Caco-2 (cell line): Measurements from ENCODE around the gene ARPC5L. TPM values are rescaled to one million over a fixed set of nuclear protein-coding genes. Genes with fewer than 3 reads are reported as not detected.
"Not testable (repeated sequence)": the region's sequence is repeated elsewhere in the genome, so short reads cannot be mapped to it uniquely, and the experiment has no call there.

ENCODE experiments used
- BruUV-seq: library from RNA; stranded (reverse); fragments of 400-500 nt; replicated peaks from 2 replicates; lab custom pipeline; 2021; lab: Mats Ljungman, UMichigan
- CTCF ChIA-PET: fragments of 300-600 bp; sonication (Branson Sonifier 250); formaldehyde crosslinking; loops from one replicate; lab custom pipeline; 2022; ENCODE audit warnings: antibody characterized with exemption; lab: Charles Lee
- POLR2A ChIA-PET: fragments of 300-600 bp; sonication (Branson Sonifier 250); formaldehyde crosslinking; loops from one replicate; lab custom pipeline; 2022; ENCODE audit warnings: antibody characterized with exemption; lab: Charles Lee
- DNase-seq, 2 experiments: peaks; one replicate each; pipeline versions ENCODE4 v3.0.0 to v3.0.0-alpha.2; 2020 to 2022
- H3K27me3 ChIP-seq: replicated peaks from 2 replicates; pipeline ENCODE4 v1.6.0; 2011; ENCODE audit warnings: low read length; ENCODE audit not compliant: control insufficient read depth, insufficient read depth
- H3K36me3 ChIP-seq: 2 replicates; pipeline ENCODE4 v1.5.1; 2011; ENCODE audit warnings: low read length; ENCODE audit not compliant: control insufficient read depth, insufficient read depth
- H3K4me1 ChIP-seq: fragments of 250-450 bp; sonication (Bioruptor Pico); 2 replicates; pipeline ENCODE4 v1.5.1; 2020; ENCODE audit warnings: mild to moderate bottlenecking
- H3K4me3 ChIP-seq: 2 replicates; pipeline ENCODE4 v1.5.1; 2011; ENCODE audit warnings: low read depth, mild to moderate bottlenecking, control low read depth, low read length
- H3K9me3 ChIP-seq: fragments of 250-450 bp; sonication (Bioruptor Pico); 2 replicates; pipeline ENCODE4 v1.5.1; 2020; ENCODE audit warnings: mild to moderate bottlenecking, moderate library complexity
- H3K27ac Mint-ChIP-seq: one replicate; pipeline ENCODE4 v1.8.0; 2022; ENCODE audit warnings: mixed read lengths; ENCODE audit not compliant: unreplicated experiment
- H3K27me3 Mint-ChIP-seq: one replicate; pipeline ENCODE4 v1.8.0; 2022; ENCODE audit warnings: mixed read lengths; ENCODE audit not compliant: insufficient read depth, unreplicated experiment
- H3K36me3 Mint-ChIP-seq: one replicate; pipeline ENCODE4 v1.8.0; 2022; ENCODE audit warnings: mild to moderate bottlenecking, mixed read lengths; ENCODE audit not compliant: insufficient read depth, unreplicated experiment
- H3K4me1 Mint-ChIP-seq: one replicate; pipeline ENCODE4 v1.8.0; 2022; ENCODE audit warnings: low read depth, mixed read lengths; ENCODE audit not compliant: unreplicated experiment
- H3K4me3 Mint-ChIP-seq: one replicate; pipeline ENCODE4 v1.8.0; 2022; ENCODE audit warnings: mild to moderate bottlenecking, moderate library complexity, mixed read lengths; ENCODE audit not compliant: unreplicated experiment
- H3K9me3 Mint-ChIP-seq: one replicate; pipeline ENCODE4 v1.8.0; 2022; ENCODE audit warnings: mixed read lengths; ENCODE audit not compliant: unreplicated experiment
- intact Hi-C: fragments of 100-400 bp; cut with micrococcal nuclease; formaldehyde crosslinking; loops from one replicate; pipeline ENCODE4 v1.10.0; 2022; ENCODE audit not compliant: unreplicated experiment
- total RNA-seq: library from RNA; stranded (reverse); gene quantifications from 2 replicates; pipeline ENCODE4 v1.2.3, GENCODE V29; 2022
- TF ChIP-seq, protein P1 (sequence below), 2 experiments: fragments of 200-600 bp in 1 of 2; IDR thresholded peaks; 1 replicate in 1 of 2; 2 replicates in 1 of 2; pipeline versions ENCODE4 v1.5.1 to v1.8.0; 2011 to 2022; ENCODE audit warnings: antibody characterized with exemption in 1 of 2, control low read depth in 1 of 2, inconsistent platforms in 1 of 2, low read depth in 1 of 2, low read length in 1 of 2, mild to moderate bottlenecking in 1 of 2, moderate library complexity in 1 of 2; ENCODE audit not compliant: insufficient read depth in 1 of 2, severe bottlenecking in 1 of 2, unreplicated experiment in 1 of 2

The ARPC5L gene
- total RNA-seq, 1 experiment from 2014 or later: 60.1 TPM

DNA sequence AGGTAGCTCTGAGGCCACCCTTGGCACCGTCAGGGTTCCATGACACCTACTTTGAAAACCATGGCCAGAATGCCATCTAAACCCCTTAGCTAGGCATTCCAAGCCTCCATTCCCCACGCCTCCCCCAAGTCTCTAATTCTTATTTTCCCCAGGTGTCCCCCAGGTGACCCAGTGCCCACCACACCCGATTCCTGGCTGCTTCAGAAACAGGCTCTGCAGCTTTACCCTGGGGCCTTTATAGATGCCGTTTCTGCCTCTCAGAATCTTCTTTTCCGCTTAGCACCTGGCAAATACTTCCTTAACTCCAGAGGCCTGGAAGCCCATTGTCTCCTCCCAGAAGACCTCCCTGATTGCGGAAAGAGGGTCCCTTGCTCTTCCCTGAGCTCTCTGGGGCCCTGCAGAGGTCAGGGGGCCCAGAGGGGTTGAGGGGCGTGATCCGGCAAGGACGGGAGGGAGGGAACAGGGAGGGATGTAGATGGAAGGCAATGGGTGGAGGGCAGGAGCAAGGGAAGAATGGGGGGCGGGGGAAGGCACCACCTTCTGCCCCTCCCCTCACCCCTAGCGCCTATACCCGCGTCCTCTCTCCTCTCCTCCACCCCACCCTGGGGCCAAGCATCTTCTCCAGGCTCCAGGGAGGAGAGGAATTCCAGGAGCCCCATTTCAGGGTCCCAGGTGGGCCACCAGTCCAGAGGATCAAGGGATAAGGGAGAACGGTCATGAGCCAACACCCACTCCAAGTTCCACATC lies 20.7 kb upstream of the ARPC5L start:
- no peak overlapping the region for H3K27ac Mint-ChIP-seq
- no peaks in the 10 kb centered on the region for H3K36me3 ChIP-seq
- H3K27me3 Mint-ChIP-seq: no peaks in the 10 kb centered on the region
- H3K4me3 ChIP-seq: no peak overlapping the region
- H3K4me1 Mint-ChIP-seq: no peaks in the 10 kb centered on the region
- no peak for DNase-seq
- ChIA-PET CTCF (interaction anchor here (1.3 to 2.7 kb wide), 2 partner anchors 11 to 64 kb away, joined by 3 to 17 read pairs; partner anchors contain the start of genes OLFML2A and WDR38), POLR2A (interaction anchor here (0.5 to 0.6 kb wide), 2 partner anchors 11 to 30 kb away, joined by 3 read pairs; no protein-coding TSS in a partner anchor)
- H3K4me1 ChIP-seq: no peaks in the 10 kb centered on the region
- BruUV-seq: no TSS peak
- no peaks in the 10 kb centered on the region for H3K9me3 Mint-ChIP-seq
- H3K4me3 Mint-ChIP-seq: no peak overlapping the region
- no peaks in the 10 kb centered on the region for H3K9me3 ChIP-seq
- no peaks in the 10 kb centered on the region for H3K36me3 Mint-ChIP-seq
- TF ChIP-seq, protein P1, sequence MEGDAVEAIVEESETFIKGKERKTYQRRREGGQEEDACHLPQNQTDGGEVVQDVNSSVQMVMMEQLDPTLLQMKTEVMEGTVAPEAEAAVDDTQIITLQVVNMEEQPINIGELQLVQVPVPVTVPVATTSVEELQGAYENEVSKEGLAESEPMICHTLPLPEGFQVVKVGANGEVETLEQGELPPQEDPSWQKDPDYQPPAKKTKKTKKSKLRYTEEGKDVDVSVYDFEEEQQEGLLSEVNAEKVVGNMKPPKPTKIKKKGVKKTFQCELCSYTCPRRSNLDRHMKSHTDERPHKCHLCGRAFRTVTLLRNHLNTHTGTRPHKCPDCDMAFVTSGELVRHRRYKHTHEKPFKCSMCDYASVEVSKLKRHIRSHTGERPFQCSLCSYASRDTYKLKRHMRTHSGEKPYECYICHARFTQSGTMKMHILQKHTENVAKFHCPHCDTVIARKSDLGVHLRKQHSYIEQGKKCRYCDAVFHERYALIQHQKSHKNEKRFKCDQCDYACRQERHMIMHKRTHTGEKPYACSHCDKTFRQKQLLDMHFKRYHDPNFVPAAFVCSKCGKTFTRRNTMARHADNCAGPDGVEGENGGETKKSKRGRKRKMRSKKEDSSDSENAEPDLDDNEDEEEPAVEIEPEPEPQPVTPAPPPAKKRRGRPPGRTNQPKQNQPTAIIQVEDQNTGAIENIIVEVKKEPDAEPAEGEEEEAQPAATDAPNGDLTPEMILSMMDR (IDR thresholded peaks at IDR 0.05; ENCODE audit: insufficient read depth in 1 of 2, low read depth in 1 of 2, low read length in 1 of 2, severe bottlenecking in 1 of 2, unreplicated experiment in 1 of 2): no peak
- intact Hi-C loops: no loop called here
- no peaks in the 10 kb centered on the region for H3K27me3 ChIP-seq

GRCh38 chr9:124843456-124844034 lies 18.4 kb upstream of the ARPC5L start:
- Mint-ChIP-seq H3K36me3 (no peaks in the 10 kb centered on the region), H3K4me1 (no peaks in the 10 kb centered on the region), H3K4me3 (no peak overlapping the region), H3K9me3 (no peaks in the 10 kb centered on the region), H3K27me3 (no peaks in the 10 kb centered on the region), H3K27ac (no peak overlapping the region)
- no peak overlapping the region for H3K4me3 ChIP-seq
- CTCF ChIA-PET: interaction anchor here (0.7 kb wide), 1 partner anchor 350 kb away, joined by 5 read pairs; no protein-coding TSS in a partner anchor
- H3K4me1 ChIP-seq: no peaks in the 10 kb centered on the region
- POLR2A ChIA-PET: no interaction called here
- no peaks in the 10 kb centered on the region for H3K27me3 ChIP-seq
- H3K36me3 ChIP-seq: no peaks in the 10 kb centered on the region
- no peak for DNase-seq
- TF ChIP-seq, protein P1 (IDR thresholded peaks at IDR 0.05; ENCODE audit: insufficient read depth in 1 of 2, low read depth in 1 of 2, low read length in 1 of 2, severe bottlenecking in 1 of 2, unreplicated experiment in 1 of 2): no peak
- no peaks in the 10 kb centered on the region for H3K9me3 ChIP-seq
- intact Hi-C loops: no loop called here
- no TSS peak for BruUV-seq

- POLR2A ChIA-PET: no interaction called here
- no peaks in the 10 kb centered on the region for H3K27me3 ChIP-seq
- no peak overlapping the region for H3K4me3 ChIP-seq
- TF ChIP-seq, protein P1 (IDR thresholded peaks at IDR 0.05; ENCODE audit: insufficient read depth in 1 of 2, low read depth in 1 of 2, low read length in 1 of 2, severe bottlenecking in 1 of 2, unreplicated experiment in 1 of 2): no peak
- no peaks in the 10 kb centered on the region for H3K9me3 ChIP-seq
- H3K9me3 Mint-ChIP-seq: no peaks in the 10 kb centered on the region
- no peaks in the 10 kb centered on the region for H3K27me3 Mint-ChIP-seq
- H3K4me1 ChIP-seq: no peaks in the 10 kb centered on the region
- DNase-seq: no peak
- no peak overlapping the region for H3K4me3 Mint-ChIP-seq
- no peaks in the 10 kb centered on the region for H3K36me3 ChIP-seq
- no TSS peak for BruUV-seq
- no peak overlapping the region for H3K27ac Mint-ChIP-seq
- H3K4me1 Mint-ChIP-seq: no peaks in the 10 kb centered on the region
- CTCF ChIA-PET: interaction anchor here (0.7 kb wide), 1 partner anchor 351 kb away, joined by 5 read pairs; no protein-coding TSS in a partner anchor
- intact Hi-C loops: no loop called here
- no peaks in the 10 kb centered on the region for H3K36me3 Mint-ChIP-seq
Measured at GRCh38 chr9:124844291-124844690, 17.6 kb upstream of the ARPC5L start.

DNA sequence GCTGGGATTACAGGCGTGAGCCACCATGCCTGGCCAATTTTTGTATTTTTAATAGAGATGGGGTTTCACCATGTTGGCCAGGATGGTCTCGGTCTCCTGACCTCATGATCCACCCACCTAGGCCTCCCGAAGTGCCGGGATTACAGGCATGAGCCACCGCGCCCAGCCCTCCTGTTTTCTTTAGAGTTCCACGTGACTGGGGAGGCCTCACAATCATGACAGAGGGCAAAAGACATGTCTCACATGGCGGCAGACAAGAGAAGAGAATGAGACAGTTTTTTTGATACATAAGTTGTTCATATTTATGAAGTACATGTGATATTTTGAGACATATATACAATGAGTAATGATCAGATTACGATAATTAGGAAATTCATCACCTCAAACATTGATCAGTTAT lies 15.5 kb upstream of the ARPC5L start:
- BruUV-seq, CTCF ChIA-PET, H3K27me3 ChIP-seq, intact Hi-C loops, H3K4me1 Mint-ChIP-seq, H3K9me3 Mint-ChIP-seq, H3K4me3 ChIP-seq, H3K4me1 ChIP-seq, DNase-seq, H3K36me3 ChIP-seq, H3K36me3 Mint-ChIP-seq, POLR2A ChIA-PET, H3K27ac Mint-ChIP-seq, H3K4me3 Mint-ChIP-seq, H3K9me3 ChIP-seq, H3K27me3 Mint-ChIP-seq: not testable (repeated sequence)
